ENCODE measurements around the gene SPEF1.

SPEF1 gene

DNA sequence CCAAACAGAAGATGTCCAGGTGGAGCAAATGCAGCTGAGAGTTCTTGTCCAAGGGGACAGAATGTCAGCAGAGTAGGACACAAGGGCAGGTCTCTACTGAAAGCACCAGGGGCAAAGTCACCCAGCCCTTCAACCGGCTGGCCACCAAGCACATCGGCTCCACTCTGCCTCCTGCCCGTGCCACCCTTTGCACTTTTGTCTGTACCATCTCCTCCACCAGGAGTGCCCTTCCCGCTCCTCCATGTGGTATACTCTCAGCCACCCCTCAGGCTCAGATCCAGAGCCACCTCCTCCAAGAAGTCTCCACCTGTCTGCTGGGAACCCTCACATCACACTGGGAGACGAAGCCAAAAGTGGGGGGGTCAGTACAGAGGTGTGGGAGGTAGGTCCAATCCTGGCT lies 52.9 kb downstream of the SPEF1 start:
- no peak for DNase-seq (ENCODE audit: low read depth, low spot score)
- Histone ChIP-seq H3K9me3 (ENCODE audit: insufficient read depth, low read length) (no peaks in the 10 kb centered on the region), H3K36me3 (ENCODE audit: insufficient read depth, insufficient read length, low read length) (no peaks in the 10 kb centered on the region), H3K9ac (ENCODE audit: insufficient read length, low read depth) (no peak overlapping the region), H3K4me3 (ENCODE audit: insufficient read length, low read depth) (no peak overlapping the region), H3K4me1 (ENCODE audit: insufficient read depth, insufficient read length) (peaks cover 17% of the 10 kb centered on the region), H3K27me3 (ENCODE audit: insufficient read depth, insufficient read length) (peaks cover 10% of the 10 kb centered on the region)
- TF ChIP-seq ZNF274 (IDR thresholded peaks at IDR 0.05; ENCODE audit: low read depth, low read length) (no peak), YY1 (IDR thresholded peaks at IDR 0.05; ENCODE audit: insufficient read depth, insufficient read length) (no peak), SUZ12 (IDR thresholded peaks at IDR 0.05; ENCODE audit: extremely low read depth, insufficient read depth, insufficient read length) (no peak)

Measured in NT2/D1 (cell line).